Astrocyte (in vitro differentiated cells and primary cell): Measurements from ENCODE around the gene NOL11. TPM values are rescaled to one million over a fixed set of nuclear protein-coding genes. Genes with fewer than 3 reads are reported as not detected.

Experiments
- DNase-seq: peaks from one replicate; pipeline ENCODE4 v3.0.0-alpha.2; 2010; ENCODE audit warnings: low read depth
- FAIRE-seq: peaks from 2 replicates; lab custom pipeline; 2011; peaks lifted over from hg19 to GRCh38; lab: Jason Lieb, UNC
- H2AFZ ChIP-seq: 2 replicates; pipeline ENCODE4 v1.6.0; 2012; ENCODE audit warnings: low read depth, low read length, inconsistent platforms
- H3K27ac ChIP-seq: 2 replicates; pipeline ENCODE4 v1.5.1; 2011; ENCODE audit warnings: low read depth, low read length, inconsistent platforms
- H3K27me3 ChIP-seq: 2 replicates; pipeline ENCODE4 v1.6.0; 2011; ENCODE audit warnings: low read length, inconsistent platforms; ENCODE audit not compliant: insufficient read depth
- H3K36me3 ChIP-seq: 2 replicates; pipeline ENCODE4 v1.5.1; 2011; ENCODE audit warnings: low read length, inconsistent platforms; ENCODE audit not compliant: insufficient read depth
- H3K4me1 ChIP-seq: 2 replicates; pipeline ENCODE4 v1.5.1; 2011; ENCODE audit warnings: low read length, inconsistent platforms; ENCODE audit not compliant: insufficient read depth
- H3K4me2 ChIP-seq: 2 replicates; pipeline ENCODE4 v1.6.0; 2012; ENCODE audit warnings: low read length, inconsistent platforms
- H3K4me3 ChIP-seq: 2 replicates; pipeline ENCODE4 v1.5.1; 2011; ENCODE audit warnings: low read depth, mild to moderate bottlenecking, low read length, inconsistent platforms; ENCODE audit not compliant: insufficient read depth
- H3K79me2 ChIP-seq: 2 replicates; pipeline ENCODE4 v1.6.0; 2012; ENCODE audit warnings: mild to moderate bottlenecking, low read length, inconsistent platforms; ENCODE audit not compliant: insufficient read depth
- H3K9ac ChIP-seq: 2 replicates; pipeline ENCODE4 v1.6.0; 2012; ENCODE audit warnings: mild to moderate bottlenecking, low read length, inconsistent platforms
- H3K9me3 ChIP-seq: 2 replicates; pipeline ENCODE4 v1.5.1; 2012; ENCODE audit warnings: low read depth, mild to moderate bottlenecking, low read length, inconsistent platforms; ENCODE audit not compliant: insufficient read depth
- H4K20me1 ChIP-seq: 2 replicates; pipeline ENCODE4 v1.6.0; 2012; ENCODE audit warnings: low read length, inconsistent platforms; ENCODE audit not compliant: insufficient read depth
- H3K27ac Mint-ChIP-seq: one replicate; pipeline ENCODE4 v1.8.0; 2021; ENCODE audit warnings: mild to moderate bottlenecking, mixed read lengths; ENCODE audit not compliant: unreplicated experiment
- H3K27me3 Mint-ChIP-seq: one replicate; pipeline ENCODE4 v1.8.0; 2021; ENCODE audit warnings: low read depth, mixed read lengths; ENCODE audit not compliant: unreplicated experiment
- H3K36me3 Mint-ChIP-seq: one replicate; pipeline ENCODE4 v1.8.0; 2021; ENCODE audit warnings: low read depth, mixed read lengths; ENCODE audit not compliant: unreplicated experiment
- H3K4me1 Mint-ChIP-seq: one replicate; pipeline ENCODE4 v1.8.0; 2021; ENCODE audit warnings: low read depth, mixed read lengths; ENCODE audit not compliant: unreplicated experiment
- H3K4me3 Mint-ChIP-seq: one replicate; pipeline ENCODE4 v1.8.0; 2021; ENCODE audit warnings: mild to moderate bottlenecking, moderate library complexity, mixed read lengths; ENCODE audit not compliant: unreplicated experiment
- H3K9me3 Mint-ChIP-seq: one replicate; pipeline ENCODE4 v1.8.0; 2021; ENCODE audit warnings: mild to moderate bottlenecking, mixed read lengths; ENCODE audit not compliant: unreplicated experiment
- EZH2 ChIP-seq: IDR thresholded peaks from 2 replicates; pipeline ENCODE4 v1.6.1; 2012; ENCODE audit warnings: mild to moderate bottlenecking, low read length, inconsistent platforms; ENCODE audit not compliant: insufficient read depth
- total RNA-seq: library from RNA; stranded (reverse); gene quantifications from 2 replicates; pipeline ENCODE4 v1.2.1, GENCODE V29; 2021
- TF ChIP-seq, protein P1 (sequence below): IDR thresholded peaks from 2 replicates; pipeline ENCODE4 v1.5.1; 2011; ENCODE audit warnings: low read depth, mild to moderate bottlenecking, inconsistent platforms, low read length, moderate library complexity; ENCODE audit not compliant: insufficient read depth

Gene NOL11
- total RNA-seq, 1 donor from 2014 or later = 30.3 TPM

DNA sequence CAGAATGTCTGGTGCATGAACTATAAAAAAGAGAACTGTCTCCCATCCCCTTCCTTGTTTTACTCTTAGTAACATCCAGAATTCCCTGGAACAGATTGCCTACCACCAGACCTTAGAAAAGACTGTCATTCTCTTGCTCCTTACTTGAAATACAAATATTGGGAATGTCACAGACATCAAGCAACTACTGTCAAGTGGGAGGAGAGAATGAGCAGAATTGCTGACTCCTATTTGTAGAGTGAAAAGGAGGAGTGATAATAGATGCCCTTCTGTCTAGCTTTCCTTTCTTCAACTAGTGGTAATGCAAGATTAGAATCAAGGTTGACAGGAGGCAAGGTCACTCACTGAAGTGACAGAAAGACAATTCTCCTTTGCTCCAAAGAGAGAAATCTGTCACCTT is 23.9 kb upstream of the NOL11 start:
- no peak overlapping the region for H3K4me3 Mint-ChIP-seq
- no peak overlapping the region for H3K4me2 ChIP-seq
- TF ChIP-seq, protein P1, sequence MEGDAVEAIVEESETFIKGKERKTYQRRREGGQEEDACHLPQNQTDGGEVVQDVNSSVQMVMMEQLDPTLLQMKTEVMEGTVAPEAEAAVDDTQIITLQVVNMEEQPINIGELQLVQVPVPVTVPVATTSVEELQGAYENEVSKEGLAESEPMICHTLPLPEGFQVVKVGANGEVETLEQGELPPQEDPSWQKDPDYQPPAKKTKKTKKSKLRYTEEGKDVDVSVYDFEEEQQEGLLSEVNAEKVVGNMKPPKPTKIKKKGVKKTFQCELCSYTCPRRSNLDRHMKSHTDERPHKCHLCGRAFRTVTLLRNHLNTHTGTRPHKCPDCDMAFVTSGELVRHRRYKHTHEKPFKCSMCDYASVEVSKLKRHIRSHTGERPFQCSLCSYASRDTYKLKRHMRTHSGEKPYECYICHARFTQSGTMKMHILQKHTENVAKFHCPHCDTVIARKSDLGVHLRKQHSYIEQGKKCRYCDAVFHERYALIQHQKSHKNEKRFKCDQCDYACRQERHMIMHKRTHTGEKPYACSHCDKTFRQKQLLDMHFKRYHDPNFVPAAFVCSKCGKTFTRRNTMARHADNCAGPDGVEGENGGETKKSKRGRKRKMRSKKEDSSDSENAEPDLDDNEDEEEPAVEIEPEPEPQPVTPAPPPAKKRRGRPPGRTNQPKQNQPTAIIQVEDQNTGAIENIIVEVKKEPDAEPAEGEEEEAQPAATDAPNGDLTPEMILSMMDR = no peak
- no peak for TF ChIP-seq EZH2
- no peaks in the 10 kb centered on the region for H4K20me1 ChIP-seq
- no peak overlapping the region for H3K27ac ChIP-seq
- no peaks in the 10 kb centered on the region for H3K36me3 ChIP-seq
- no peak for FAIRE-seq
- H3K36me3 Mint-ChIP-seq = peaks cover 5% of the 10 kb centered on the region
- H3K27me3 ChIP-seq = no peaks in the 10 kb centered on the region
- H3K79me2 ChIP-seq = no peaks in the 10 kb centered on the region
- H3K4me1 Mint-ChIP-seq = no peaks in the 10 kb centered on the region
- no peak overlapping the region for H2AFZ ChIP-seq
- H3K9ac ChIP-seq = no peak overlapping the region
- no peaks in the 10 kb centered on the region for H3K9me3 ChIP-seq
- DNase-seq = no peak
- no peak overlapping the region for H3K4me3 ChIP-seq
- H3K4me1 ChIP-seq = no peaks in the 10 kb centered on the region
- H3K27me3 Mint-ChIP-seq = no peaks in the 10 kb centered on the region
- no peaks in the 10 kb centered on the region for H3K9me3 Mint-ChIP-seq
- no peak overlapping the region for H3K27ac Mint-ChIP-seq

DNA sequence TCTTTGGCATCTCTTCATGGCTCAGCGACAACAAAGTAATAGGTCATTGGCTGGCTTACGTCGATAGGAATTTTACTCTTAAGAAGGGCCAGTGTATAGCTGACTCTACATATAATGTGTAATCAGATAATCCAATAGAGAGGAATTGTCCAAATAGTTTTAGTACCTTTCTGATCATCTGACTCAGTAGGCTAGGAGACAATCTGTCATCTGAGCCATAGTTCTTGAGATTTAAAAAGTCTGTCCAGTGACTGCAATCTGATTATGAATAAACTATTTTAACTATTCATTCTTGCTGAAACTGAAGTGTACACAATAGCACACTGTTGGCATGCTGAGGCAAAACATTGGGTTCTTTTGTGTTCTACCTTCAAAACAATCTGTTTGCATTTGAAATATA is 21.4 kb upstream of the NOL11 start:
- Histone ChIP-seq H3K9ac (no peak overlapping the region), H4K20me1 (no peaks in the 10 kb centered on the region), H3K79me2 (no peaks in the 10 kb centered on the region), H3K4me3 (no peak overlapping the region), H2AFZ (no peak overlapping the region), H3K36me3 (no peaks in the 10 kb centered on the region), H3K27me3 (no peaks in the 10 kb centered on the region), H3K4me1 (no peaks in the 10 kb centered on the region), H3K9me3 (no peaks in the 10 kb centered on the region), H3K27ac (no peak overlapping the region), H3K4me2 (no peak overlapping the region)
- H3K4me3 Mint-ChIP-seq = no peak overlapping the region
- no peaks in the 10 kb centered on the region for H3K27me3 Mint-ChIP-seq
- no peaks in the 10 kb centered on the region for H3K9me3 Mint-ChIP-seq
- TF ChIP-seq EZH2 = no peak
- TF ChIP-seq, protein P1 = no peak
- DNase-seq (no peak), FAIRE-seq (no peak)
- no peak overlapping the region for H3K27ac Mint-ChIP-seq
- H3K4me1 Mint-ChIP-seq = no peaks in the 10 kb centered on the region
- H3K36me3 Mint-ChIP-seq = peaks cover 5% of the 10 kb centered on the region

DNA sequence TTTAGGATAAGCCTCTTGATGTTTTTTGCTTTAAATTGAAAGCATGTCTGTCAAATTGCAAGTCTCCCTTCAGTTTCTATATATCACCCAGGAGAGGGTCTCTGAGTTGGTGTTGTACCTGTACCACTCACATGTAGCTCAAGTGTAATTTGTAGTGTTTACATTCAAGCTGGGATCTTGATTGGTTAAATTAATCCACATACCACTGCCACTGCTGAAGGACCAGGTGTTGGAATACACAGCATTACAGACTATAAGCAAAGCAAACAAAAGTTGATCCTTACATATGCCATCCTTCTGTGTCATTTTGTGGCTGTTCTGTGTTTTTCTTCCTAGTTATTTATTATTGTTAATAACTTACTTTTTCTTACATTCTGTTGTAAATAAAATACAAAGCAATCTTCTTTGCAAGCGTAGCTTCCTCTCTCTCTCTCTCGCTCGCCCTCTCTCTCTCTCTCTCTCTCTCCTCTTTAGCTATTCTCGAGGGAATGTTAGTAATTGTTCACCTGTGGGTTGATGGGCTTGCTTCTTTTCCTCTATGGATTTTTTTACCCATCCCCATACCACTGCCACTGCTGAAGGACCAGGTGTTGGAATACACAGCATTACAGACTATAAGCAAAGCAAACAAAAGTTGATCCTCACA is 20.8 kb upstream of the NOL11 start:
- H2AFZ ChIP-seq = no peak overlapping the region
- Mint-ChIP-seq H3K27me3 (no peaks in the 10 kb centered on the region), H3K4me3 (peak overlapping the region; percentile 64), H3K27ac (no peak overlapping the region), H3K36me3 (peaks cover 5% of the 10 kb centered on the region), H3K4me1 (no peaks in the 10 kb centered on the region), H3K9me3 (no peaks in the 10 kb centered on the region)
- H3K36me3 ChIP-seq = no peaks in the 10 kb centered on the region
- no peak overlapping the region for H3K27ac ChIP-seq
- no peaks in the 10 kb centered on the region for H3K27me3 ChIP-seq
- H3K4me1 ChIP-seq = no peaks in the 10 kb centered on the region
- H3K79me2 ChIP-seq = no peaks in the 10 kb centered on the region
- H3K9me3 ChIP-seq = no peaks in the 10 kb centered on the region
- no peaks in the 10 kb centered on the region for H4K20me1 ChIP-seq
- FAIRE-seq = no peak
- DNase-seq = no peak
- no peak overlapping the region for H3K4me3 ChIP-seq
- H3K9ac ChIP-seq = no peak overlapping the region
- no peak overlapping the region for H3K4me2 ChIP-seq
- TF ChIP-seq, protein P1 = no peak
- TF ChIP-seq EZH2 = no peak
